Measurements from ENCODE around the gene KRTAP19-2. TPM values are rescaled to one million over a fixed set of nuclear protein-coding genes. Genes with fewer than 3 reads are reported as not detected.

KRTAP19-2 gene
- total RNA-seq, 1 experiment from 2014 or later, result not detected

Other genes starting within 250 kb of the KRTAP19-2 start
- gene KRTAP24-1, start 204.5 kb downstream of the KRTAP19-2 start, total RNA-seq (2014; rRNA removed; shearing (Covaris generic); ENCODE audit: low replicate concordance), result not detected in 2 replicates
- gene KRTAP25-1, start 197.9 kb downstream of the KRTAP19-2 start, total RNA-seq (2014; rRNA removed; shearing (Covaris generic); ENCODE audit: low replicate concordance), result not detected in 2 replicates
- not detected in 2 replicates for gene KRTAP26-1, start 167.1 kb downstream of the KRTAP19-2 start, total RNA-seq (2014; rRNA removed; shearing (Covaris generic); ENCODE audit: low replicate concordance)
- gene KRTAP27-1, start 149.7 kb downstream of the KRTAP19-2 start, total RNA-seq (2014; rRNA removed; shearing (Covaris generic); ENCODE audit: low replicate concordance), result not detected in 2 replicates
- gene KRTAP23-1, start 138.8 kb downstream of the KRTAP19-2 start, total RNA-seq (2014; rRNA removed; shearing (Covaris generic); ENCODE audit: low replicate concordance), result not detected in 2 replicates
- gene KRTAP13-2, start 115.2 kb downstream of the KRTAP19-2 start, total RNA-seq (2014; rRNA removed; shearing (Covaris generic); ENCODE audit: low replicate concordance), result not detected in 2 replicates
- gene KRTAP13-1, start 91.4 kb downstream of the KRTAP19-2 start, total RNA-seq (2014; rRNA removed; shearing (Covaris generic); ENCODE audit: low replicate concordance), result not detected in 2 replicates
- gene KRTAP13-3, start 61.5 kb downstream of the KRTAP19-2 start, total RNA-seq (2014; rRNA removed; shearing (Covaris generic); ENCODE audit: low replicate concordance), result not detected in 2 replicates
- not detected in 2 replicates for gene KRTAP13-4, start 57.2 kb downstream of the KRTAP19-2 start, total RNA-seq (2014; rRNA removed; shearing (Covaris generic); ENCODE audit: low replicate concordance)
- gene KRTAP15-1, start 47.2 kb downstream of the KRTAP19-2 start, total RNA-seq (2014; rRNA removed; shearing (Covaris generic); ENCODE audit: low replicate concordance), result not detected in 2 replicates
- gene KRTAP19-1, start 7.1 kb downstream of the KRTAP19-2 start, total RNA-seq (2014; rRNA removed; shearing (Covaris generic); ENCODE audit: low replicate concordance), result not detected in 2 replicates
- not detected in 2 replicates for gene KRTAP19-3, start 4.6 kb upstream of the KRTAP19-2 start, total RNA-seq (2014; rRNA removed; shearing (Covaris generic); ENCODE audit: low replicate concordance)
- not detected in 2 replicates for gene KRTAP19-4, start 9.7 kb upstream of the KRTAP19-2 start, total RNA-seq (2014; rRNA removed; shearing (Covaris generic); ENCODE audit: low replicate concordance)
- not detected in 2 replicates for gene KRTAP19-5, start 14.7 kb upstream of the KRTAP19-2 start, total RNA-seq (2014; rRNA removed; shearing (Covaris generic); ENCODE audit: low replicate concordance)
- gene KRTAP19-6, start 54.4 kb upstream of the KRTAP19-2 start, total RNA-seq (2014; rRNA removed; shearing (Covaris generic); ENCODE audit: low replicate concordance), result not detected in 2 replicates
- gene KRTAP19-7, start 73.9 kb upstream of the KRTAP19-2 start, total RNA-seq (2014; rRNA removed; shearing (Covaris generic); ENCODE audit: low replicate concordance), result not detected in 2 replicates
- gene KRTAP22-2, start 103.0 kb upstream of the KRTAP19-2 start, total RNA-seq (2014; rRNA removed; shearing (Covaris generic); ENCODE audit: low replicate concordance), result not detected in 2 replicates
- gene KRTAP6-3, start 105.0 kb upstream of the KRTAP19-2 start, total RNA-seq (2014; rRNA removed; shearing (Covaris generic); ENCODE audit: low replicate concordance), result not detected in 2 replicates
- not detected in 2 replicates for gene KRTAP6-2, start 111.5 kb upstream of the KRTAP19-2 start, total RNA-seq (2014; rRNA removed; shearing (Covaris generic); ENCODE audit: low replicate concordance)
- gene KRTAP22-1, start 113.7 kb upstream of the KRTAP19-2 start, total RNA-seq (2014; rRNA removed; shearing (Covaris generic); ENCODE audit: low replicate concordance), result not detected in 2 replicates
- gene KRTAP6-1, start 126.5 kb upstream of the KRTAP19-2 start, total RNA-seq (2014; rRNA removed; shearing (Covaris generic); ENCODE audit: low replicate concordance), result not detected in 2 replicates
- not detected in 2 replicates for gene KRTAP20-1, start 129.0 kb upstream of the KRTAP19-2 start, total RNA-seq (2014; rRNA removed; shearing (Covaris generic); ENCODE audit: low replicate concordance)
- not detected in 2 replicates for gene KRTAP20-4, start 133.2 kb upstream of the KRTAP19-2 start, total RNA-seq (2014; rRNA removed; shearing (Covaris generic); ENCODE audit: low replicate concordance)
- not detected in 2 replicates for gene KRTAP20-2, start 147.8 kb upstream of the KRTAP19-2 start, total RNA-seq (2014; rRNA removed; shearing (Covaris generic); ENCODE audit: low replicate concordance)
- gene KRTAP20-3, start 155.4 kb upstream of the KRTAP19-2 start, total RNA-seq (2014; rRNA removed; shearing (Covaris generic); ENCODE audit: low replicate concordance), result not detected in 2 replicates
- gene KRTAP21-3, start 231.3 kb upstream of the KRTAP19-2 start, total RNA-seq (2014; rRNA removed; shearing (Covaris generic); ENCODE audit: low replicate concordance), result not detected in 2 replicates